Measurements from ENCODE around the gene TMPRSS3. TPM values are rescaled to one million over a fixed set of nuclear protein-coding genes. Genes with fewer than 3 reads are reported as not detected.

The TMPRSS3 gene
- total and polyA plus RNA-seq, 9 of the 15 experiments (the other 6 are each of a cell fraction or from before 2014, with no cell fraction given): 0.07 TPM; not detected in 8

DNA sequence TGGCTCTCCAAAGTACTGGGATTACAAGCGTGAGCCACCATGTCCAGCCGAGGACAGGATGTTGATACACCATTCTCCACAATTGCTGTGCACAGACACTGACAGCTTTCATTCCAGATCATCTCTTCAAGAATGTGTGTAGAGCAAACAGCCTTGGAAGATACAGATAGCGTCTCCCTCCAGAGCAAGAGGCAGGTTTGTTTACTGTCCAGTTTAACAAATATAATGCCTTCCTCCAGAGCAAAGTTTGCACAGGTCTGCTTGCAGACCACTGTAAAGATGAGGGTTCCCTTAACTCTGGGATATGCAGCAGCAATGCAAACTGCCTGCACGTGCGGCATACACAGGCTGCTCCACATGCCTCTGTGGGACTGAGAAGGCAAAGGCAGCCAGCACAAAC, 4.6 kb downstream of the TMPRSS3 start:
- no peak for DNase-seq (ENCODE audit: extremely low read depth in 1 of 4, low spot score in 3 of 4)
- H3K9ac ChIP-seq (ENCODE audit: insufficient read depth in 1 of 2, low read depth in 2 of 2, low read length in 2 of 2): no peak overlapping the region
- FAIRE-seq: no peak
- H3K79me2 ChIP-seq (ENCODE audit: control insufficient read depth, insufficient read depth, low read length): no peaks in the 10 kb centered on the region
- H3K9me1 ChIP-seq (ENCODE audit: control insufficient read depth, insufficient read depth, low read length): no peaks in the 10 kb centered on the region
- H3K27me3 ChIP-seq (ENCODE audit: control insufficient read depth in 2 of 2, insufficient read depth in 2 of 2, low read length in 2 of 2): peaks cover 9 to 26% of the 10 kb centered on the region in 2 experiments
- no peak overlapping the region for H3K27ac ChIP-seq (ENCODE audit: extremely low read depth, low read depth, low read length)
- POLR2A ChIA-PET: interaction anchor here (2.8 kb wide), 1 partner anchor 13 kb away, joined by 13 read pairs; the partner anchor contains the start of gene UBASH3A
- TF ChIP-seq BHLHE40 (IDR thresholded peaks at IDR 0.05; ENCODE audit: low read length): 0 out of 2 replicates have a peak, but pooled peaks have one; percentile 8
- no peak for TF ChIP-seq SMAD2 (IDR thresholded peaks at IDR 0.05; ENCODE audit: low read depth, low read length)
- H3K9me3 ChIP-seq (replicated peaks; ENCODE audit: control insufficient read depth, insufficient read depth, low read depth, low read length): no peaks in the 10 kb centered on the region
- H4K20me1 ChIP-seq (replicated peaks; ENCODE audit: control insufficient read depth, insufficient read depth, low read length): no peaks in the 10 kb centered on the region
- H3K36me3 ChIP-seq (ENCODE audit: control insufficient read depth, insufficient read depth, low read length): no peaks in the 10 kb centered on the region
- H3K4me2 ChIP-seq (ENCODE audit: insufficient read depth, low read length): no peak overlapping the region
- H2AFZ ChIP-seq (ENCODE audit: low read depth, low read length): no peak overlapping the region
- CTCF ChIA-PET (ENCODE audit: low intra/inter-chr PET ratio): no interaction called here
- no peak overlapping the region for H3K4me3 ChIP-seq
- WGBS (ENCODE audit: insufficient coverage, low coverage, missing lambda C conversion rate): 25% methylated on average over 5 of the region's 5 CpGs
- peaks cover 8 to 13% of the 10 kb centered on the region in 2 experiments; a peak in 3 of 5 replicates for H3K4me1 ChIP-seq (replicated peaks in 1 of 2; ENCODE audit: control insufficient read depth in 2 of 2, insufficient read depth in 2 of 2, low read length in 2 of 2)
- ATAC-seq: no peak
- intact Hi-C loops (cut with micrococcal nuclease) (no loop called here), in situ Hi-C loops (cut with MboI) (no loop called here)
- no TSS peak for BruUV-seq (replicated peaks)

DNA sequence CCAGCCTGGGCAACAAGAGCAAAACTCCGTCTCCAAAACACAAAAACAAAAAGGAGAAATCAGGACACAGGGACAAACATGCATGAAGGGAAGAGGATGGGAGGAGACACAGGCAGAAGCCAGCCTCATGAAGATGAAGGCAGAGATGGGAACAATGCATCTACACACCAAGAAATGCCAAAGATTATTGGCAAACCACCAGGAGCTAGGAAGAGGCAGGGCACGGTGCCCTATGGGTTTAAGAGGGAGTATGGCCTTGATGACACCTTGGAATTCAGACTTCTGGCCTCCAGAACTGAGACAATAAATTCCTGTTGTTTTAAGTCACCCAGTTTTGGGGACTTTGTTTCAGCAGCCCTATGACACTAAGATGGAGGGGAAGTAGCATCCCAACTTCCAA, 5.2 kb downstream of the TMPRSS3 start:
- ATAC-seq: no peak
- POLR2A ChIA-PET: no interaction called here
- WGBS (ENCODE audit: insufficient coverage, low coverage, missing lambda C conversion rate): 27% methylated on average over 2 of the region's 2 CpGs
- no peak overlapping the region for H3K27ac ChIP-seq (ENCODE audit: extremely low read depth, low read depth, low read length)
- H3K4me1 ChIP-seq (replicated peaks in 1 of 2; ENCODE audit: control insufficient read depth in 2 of 2, insufficient read depth in 2 of 2, low read length in 2 of 2): peaks cover 10 to 13% of the 10 kb centered on the region in 2 experiments; a peak in 3 of 5 replicates
- H3K4me2 ChIP-seq (ENCODE audit: insufficient read depth, low read length): no peak overlapping the region
- DNase-seq (ENCODE audit: extremely low read depth in 1 of 4, low spot score in 3 of 4): no peak
- no peaks in the 10 kb centered on the region for H3K9me3 ChIP-seq (replicated peaks; ENCODE audit: control insufficient read depth, insufficient read depth, low read depth, low read length)
- BruUV-seq (replicated peaks): no TSS peak
- CTCF ChIA-PET (ENCODE audit: low intra/inter-chr PET ratio): no interaction called here
- H3K9ac ChIP-seq (ENCODE audit: insufficient read depth in 1 of 2, low read depth in 2 of 2, low read length in 2 of 2): no peak overlapping the region
- H3K36me3 ChIP-seq (ENCODE audit: control insufficient read depth, insufficient read depth, low read length): no peaks in the 10 kb centered on the region
- no peaks in the 10 kb centered on the region for H4K20me1 ChIP-seq (replicated peaks; ENCODE audit: control insufficient read depth, insufficient read depth, low read length)
- intact Hi-C loops (cut with micrococcal nuclease): no loop called here
- peaks cover 9 to 30% of the 10 kb centered on the region in 2 experiments for H3K27me3 ChIP-seq (ENCODE audit: control insufficient read depth in 2 of 2, insufficient read depth in 2 of 2, low read length in 2 of 2)
- no peaks in the 10 kb centered on the region for H3K79me2 ChIP-seq (ENCODE audit: control insufficient read depth, insufficient read depth, low read length)
- no peak overlapping the region for H2AFZ ChIP-seq (ENCODE audit: low read depth, low read length)
- in situ Hi-C loops (cut with MboI): no loop called here
- H3K4me3 ChIP-seq: no peak overlapping the region
- H3K9me1 ChIP-seq (ENCODE audit: control insufficient read depth, insufficient read depth, low read length): no peaks in the 10 kb centered on the region
- no peak for FAIRE-seq
- no peak for TF ChIP-seq HMG20B (CRISPR knock-in tag; IDR thresholded peaks at IDR 0.05)
- TF ChIP-seq EWSR1 (IDR thresholded peaks at IDR 0.05; ENCODE audit: borderline replicate concordance, low read depth, partially characterized antibody): no peak
- no peak for TF ChIP-seq ZMIZ1 (IDR thresholded peaks at IDR 0.05; ENCODE audit: low read depth in 2 of 2, low read length in 2 of 2)
- TF ChIP-seq JUNB (CRISPR knock-in tag; conservative IDR thresholded peaks at IDR 0.05): no peak
- TF ChIP-seq HMG20A (CRISPR knock-in tag; conservative IDR thresholded peaks at IDR 0.05): no peak
- no peak for TF ChIP-seq NONO (IDR thresholded peaks at IDR 0.05; ENCODE audit: low read depth in 2 of 2, low read length in 1 of 2)
- TF ChIP-seq IRF1 (CRISPR knock-in tag; IDR thresholded peaks at IDR 0.05; ENCODE audit: borderline replicate concordance): no peak
- TF ChIP-seq NR1H2 (CRISPR knock-in tag; IDR thresholded peaks at IDR 0.05): no peak
- no peak for TF ChIP-seq ZBTB8A (IDR thresholded peaks at IDR 0.05; ENCODE audit: partially characterized antibody)
- TF ChIP-seq RAD51 (IDR thresholded peaks at IDR 0.05; ENCODE audit: borderline replicate concordance, low read depth): no peak
- TF ChIP-seq ESRRA (IDR thresholded peaks at IDR 0.05; ENCODE audit: borderline replicate concordance, low read depth): no peak
